Amniotic stem cell (primary cell): ENCODE results near the gene TAF12.
"Not testable (repeated sequence)": the region's sequence is repeated elsewhere in the genome, so short reads cannot be mapped to it uniquely, and the experiment has no call there.

Experiments used
- DNase-seq: peaks from one replicate; lab custom pipeline; 2025; lab: John Stamatoyannopoulos, UW

Gene TAF12

GRCh38 chr1:28644494-28644893 lies 1.6 kb upstream of the TAF12 start:
- DNase-seq = no peak

- DNase-seq = no peak
Observed at GRCh38 chr1:28642056-28642846, 616 bp downstream of the TAF12 start.

GRCh38 chr1:28640766-28641165 lies 2.1 kb downstream of the TAF12 start:
- DNase-seq = no peak

- no peak for DNase-seq
Observed at GRCh38 chr1:28632560-28632959, 10.3 kb downstream of the TAF12 start.

GRCh38 chr1:28631713-28632112 lies 11.2 kb downstream of the TAF12 start:
- DNase-seq = no peak

- DNase-seq = no peak
Observed at GRCh38 chr1:28613175-28613574, 29.7 kb downstream of the TAF12 start.

- no peak for DNase-seq
Observed at GRCh38 chr1:28606771-28607170, 36.1 kb downstream of the TAF12 start.

- DNase-seq = no peak
Observed at GRCh38 chr1:28604962-28605361, 37.9 kb downstream of the TAF12 start.

- DNase-seq = no peak
Observed at GRCh38 chr1:28604411-28604810, 38.5 kb downstream of the TAF12 start.

GRCh38 chr1:28602536-28603439 lies 40.1 kb downstream of the TAF12 start:
- DNase-seq = peak; percentile 83

- DNase-seq = peak; percentile 92
Observed at GRCh38 chr1:28601696-28602095, 41.2 kb downstream of the TAF12 start.

- not testable (repeated sequence) for DNase-seq
Observed at GRCh38 chr1:28596276-28596675, 46.6 kb downstream of the TAF12 start.

GRCh38 chr1:28595412-28596191 lies 47.3 kb downstream of the TAF12 start:
- no peak for DNase-seq

- not testable (repeated sequence) for DNase-seq
Observed at GRCh38 chr1:28594686-28595411, 48.0 kb downstream of the TAF12 start.

- DNase-seq = not testable (repeated sequence)
Observed at GRCh38 chr1:28593988-28594356, 48.9 kb downstream of the TAF12 start.

- DNase-seq = no peak
Observed at GRCh38 chr1:28592321-28593071, 50.4 kb downstream of the TAF12 start.

- no peak for DNase-seq
Observed at GRCh38 chr1:28591708-28592320, 51.1 kb downstream of the TAF12 start, which contains the start of gene RAB42. RAB42 (plus strand) TSS chr1:28592265; CDS start chr1:28592512, 247 bp downstream.

- not testable (repeated sequence) for DNase-seq
Observed at GRCh38 chr1:28586585-28587391, 56.1 kb downstream of the TAF12 start.

GRCh38 chr1:28582248-28582615 lies 60.6 kb downstream of the TAF12 start:
- DNase-seq = no peak
